Neural progenitor cell (in vitro differentiated cells): ENCODE measurements around the gene SPECC1L.

Source experiments
- CTCF ChIP-seq: fragments of 200-600 bp; sonication (generic); IDR thresholded peaks from 2 replicates; pipeline ENCODE4 v1.5.1; 2017; ENCODE audit warnings: antibody characterized with exemption, mild to moderate bottlenecking
- EZH2 ChIP-seq: fragments of 200-600 bp; sonication (generic); IDR thresholded peaks from 2 replicates; pipeline ENCODE4 v1.6.1; 2017; ENCODE audit warnings: antibody characterized with exemption, mild to moderate bottlenecking, moderate library complexity
- EZH2phosphoT487 ChIP-seq: fragments of 200-600 bp; sonication (generic); IDR thresholded peaks from 2 replicates; pipeline ENCODE4 v1.6.1; 2017; ENCODE audit warnings: antibody characterized with exemption

DNA sequence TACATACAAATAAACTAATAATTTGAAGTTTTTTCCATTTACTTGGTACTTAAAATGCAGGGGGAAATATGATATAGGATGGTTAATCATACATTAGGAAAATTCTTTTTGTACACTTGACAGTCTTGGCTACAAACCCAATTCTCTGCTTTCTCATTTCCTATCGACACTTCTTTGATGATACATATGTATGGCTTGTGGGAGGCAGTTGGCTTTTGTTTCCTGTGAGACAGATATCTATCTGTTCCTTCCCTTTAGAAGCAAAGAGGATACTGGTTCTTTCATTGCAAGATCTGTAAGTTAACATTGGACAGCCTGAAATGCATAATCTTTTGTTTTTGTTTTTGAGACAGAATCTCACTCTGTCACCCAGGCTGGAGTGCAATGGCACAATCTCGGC, 108.9 kb downstream of the SPECC1L start:
- TF ChIP-seq CTCF (no peak), EZH2 (no peak), EZH2phosphoT487 (no peak)
